H1 (cell line): ENCODE results near the gene ADD1. TPM values are rescaled to one million over a fixed set of nuclear protein-coding genes. Genes with fewer than 3 reads are reported as not detected.

Source experiments
- CHD1 ChIP-seq: IDR thresholded peaks from 2 replicates; pipeline ENCODE4 v1.6.1; 2012; ENCODE audit warnings: low read depth, low read length, improper control_type of control experiment
- NANOG ChIP-seq: IDR thresholded peaks from 2 replicates; pipeline ENCODE4 v1.6.1; 2011; ENCODE audit warnings: low read length, low read depth, mild to moderate bottlenecking, inconsistent platforms; ENCODE audit not compliant: insufficient read depth, poor library complexity, severe bottlenecking
- RBBP5 ChIP-seq: IDR thresholded peaks from 2 replicates; pipeline ENCODE4 v1.7.1; 2012; ENCODE audit warnings: low read depth, mild to moderate bottlenecking, inconsistent platforms, low read length, moderate library complexity, borderline replicate concordance
- SAP30 ChIP-seq: fragments of 300-600 bp; sonication (generic); IDR thresholded peaks from 2 replicates; pipeline ENCODE4 v1.7.1; 2012; ENCODE audit warnings: low read length, moderate library complexity, mild to moderate bottlenecking, inconsistent platforms; ENCODE audit not compliant: insufficient read depth, insufficient replicate concordance
- polyA plus RNA-seq, 7 experiments: library from polyadenylated mRNA; depleted of rRNA in 3 of 7; stranded (reverse) in 5 of 7; unstranded in 2 of 7; fragments of >200 nt in 5 of 7; fragments of 200-250 nt in 2 of 7; gene quantifications; 1 replicate in 5 of 7; 2 replicates in 1 of 7; 4 replicates in 1 of 7; pipeline versions ENCODE4 v1.2.1 to v1.2.3, GENCODE V29; 2011 to 2013; ENCODE audit warnings: missing spikeins in 2 of 7, mixed read lengths in 2 of 7
- total RNA-seq: library from RNA; stranded (reverse); fragmentation: NEBNext Ultra II Directional; extraction: Animal tissue kit (Norgen Biotek cat#: 25700); gene quantifications from 2 replicates; pipeline ENCODE4 v1.2.1, GENCODE V29; 2021

Gene ADD1
- total and polyA plus RNA-seq, 2 of the 8 experiments (the other 6 are each of a cell fraction or from before 2014, with no cell fraction given): 113 to 143 TPM

DNA sequence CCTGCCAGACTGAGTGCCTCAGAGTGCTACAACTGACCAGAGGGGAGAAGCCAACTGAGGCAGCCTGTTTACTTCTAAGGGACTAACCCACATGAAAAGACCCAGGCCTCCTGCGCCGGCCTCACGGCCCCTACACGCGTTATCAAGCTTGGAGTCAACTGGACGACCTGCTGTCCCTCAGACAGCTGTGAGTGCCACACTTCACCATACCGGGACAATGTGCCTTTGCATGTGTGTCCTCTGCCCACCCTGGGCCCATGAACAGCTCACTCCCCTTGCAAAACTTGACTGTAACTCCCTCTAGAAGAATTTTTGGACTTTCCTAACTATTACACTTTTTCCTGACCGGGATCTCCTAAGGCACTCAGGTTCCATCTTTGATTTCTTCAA lies 117.8 kb downstream of the ADD1 start (continued):
- no peak for TF ChIP-seq SAP30
- no peak for TF ChIP-seq NANOG
- TF ChIP-seq CHD1: no peak
- no peak for TF ChIP-seq RBBP5
- TF ChIP-seq, all 59 proteins: peak for 0
